Ishikawa (cell line): ENCODE data around the gene MPL.

Experiments used
- CEBPB ChIP-seq: IDR thresholded peaks from 2 replicates; pipeline ENCODE4 v1.6.1; 2012
- EGR1 ChIP-seq: IDR thresholded peaks from 2 replicates; pipeline ENCODE4 v1.6.1; 2012
- EP300 ChIP-seq: IDR thresholded peaks from 2 replicates; pipeline ENCODE4 v1.6.1; 2012; ENCODE audit warnings: borderline replicate concordance
- NFIC ChIP-seq: IDR thresholded peaks from 2 replicates; pipeline ENCODE4 v1.6.1; 2012
- TAF1 ChIP-seq: IDR thresholded peaks from 2 replicates; pipeline ENCODE4 v1.6.1; 2012; ENCODE audit warnings: low read depth, mild to moderate bottlenecking
- TCF12 ChIP-seq: IDR thresholded peaks from 2 replicates; pipeline ENCODE4 v1.6.1; 2012; ENCODE audit warnings: low read depth
- TEAD4 ChIP-seq: IDR thresholded peaks from 2 replicates; pipeline ENCODE4 v1.6.1; 2012
- TF ChIP-seq, protein P1 (sequence below): IDR thresholded peaks from 2 replicates; pipeline ENCODE4 v1.6.1; 2012
- TF ChIP-seq, protein P2 (sequence below): IDR thresholded peaks from 2 replicates; pipeline ENCODE4 v1.6.1; 2012; ENCODE audit warnings: low read depth, mild to moderate bottlenecking
- TF ChIP-seq, protein P3 (sequence below): IDR thresholded peaks from 2 replicates; pipeline ENCODE4 v1.6.1; 2012

DNA sequence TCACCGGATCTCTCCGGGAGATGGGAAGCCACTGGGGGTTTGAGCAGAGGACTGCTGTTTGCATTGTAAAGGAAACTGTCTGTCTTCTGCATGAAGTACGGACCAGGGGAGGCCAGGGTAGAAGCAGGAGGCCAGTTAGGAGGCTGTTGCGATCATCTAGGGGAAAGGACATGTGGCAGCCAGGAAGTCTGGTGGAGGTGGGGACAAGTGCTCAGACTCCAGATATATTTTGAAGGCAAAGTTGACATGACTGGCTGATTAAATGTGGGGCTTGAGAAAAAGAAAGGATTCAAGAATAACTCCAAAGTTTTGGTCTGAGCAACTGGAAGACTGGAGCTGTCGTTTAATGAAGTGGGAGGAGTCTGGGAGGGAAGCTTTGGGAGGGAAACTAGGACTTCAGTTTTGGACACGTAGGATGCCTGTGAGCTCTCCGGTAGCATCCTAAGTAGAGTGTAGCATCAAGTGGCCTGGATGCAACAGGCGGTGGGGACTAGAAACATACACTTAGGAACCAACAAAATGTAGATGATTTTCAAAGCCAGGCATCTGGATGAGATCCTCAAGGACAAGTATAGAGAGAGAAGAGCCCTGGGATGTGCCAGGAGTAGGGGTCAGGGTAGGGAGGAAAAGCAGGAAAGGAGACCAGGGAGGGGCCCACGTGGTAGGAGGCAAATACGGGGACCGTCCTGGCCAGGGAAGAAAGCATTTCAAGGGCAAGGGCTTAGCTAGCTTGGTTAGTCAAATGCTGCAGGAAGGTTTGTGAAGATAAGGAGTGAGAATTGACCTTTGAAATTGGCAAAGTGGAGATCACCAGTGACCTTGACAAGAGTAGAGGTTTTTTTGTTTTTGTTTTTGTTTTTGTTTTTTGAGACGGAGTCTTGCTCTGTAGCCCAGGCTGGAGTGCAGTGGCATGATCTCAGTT is 48.6 kb upstream of the MPL start:
- TF ChIP-seq, protein P1, sequence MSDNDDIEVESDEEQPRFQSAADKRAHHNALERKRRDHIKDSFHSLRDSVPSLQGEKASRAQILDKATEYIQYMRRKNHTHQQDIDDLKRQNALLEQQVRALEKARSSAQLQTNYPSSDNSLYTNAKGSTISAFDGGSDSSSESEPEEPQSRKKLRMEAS = no peak
- TF ChIP-seq EP300 = no peak
- TF ChIP-seq, protein P2, sequence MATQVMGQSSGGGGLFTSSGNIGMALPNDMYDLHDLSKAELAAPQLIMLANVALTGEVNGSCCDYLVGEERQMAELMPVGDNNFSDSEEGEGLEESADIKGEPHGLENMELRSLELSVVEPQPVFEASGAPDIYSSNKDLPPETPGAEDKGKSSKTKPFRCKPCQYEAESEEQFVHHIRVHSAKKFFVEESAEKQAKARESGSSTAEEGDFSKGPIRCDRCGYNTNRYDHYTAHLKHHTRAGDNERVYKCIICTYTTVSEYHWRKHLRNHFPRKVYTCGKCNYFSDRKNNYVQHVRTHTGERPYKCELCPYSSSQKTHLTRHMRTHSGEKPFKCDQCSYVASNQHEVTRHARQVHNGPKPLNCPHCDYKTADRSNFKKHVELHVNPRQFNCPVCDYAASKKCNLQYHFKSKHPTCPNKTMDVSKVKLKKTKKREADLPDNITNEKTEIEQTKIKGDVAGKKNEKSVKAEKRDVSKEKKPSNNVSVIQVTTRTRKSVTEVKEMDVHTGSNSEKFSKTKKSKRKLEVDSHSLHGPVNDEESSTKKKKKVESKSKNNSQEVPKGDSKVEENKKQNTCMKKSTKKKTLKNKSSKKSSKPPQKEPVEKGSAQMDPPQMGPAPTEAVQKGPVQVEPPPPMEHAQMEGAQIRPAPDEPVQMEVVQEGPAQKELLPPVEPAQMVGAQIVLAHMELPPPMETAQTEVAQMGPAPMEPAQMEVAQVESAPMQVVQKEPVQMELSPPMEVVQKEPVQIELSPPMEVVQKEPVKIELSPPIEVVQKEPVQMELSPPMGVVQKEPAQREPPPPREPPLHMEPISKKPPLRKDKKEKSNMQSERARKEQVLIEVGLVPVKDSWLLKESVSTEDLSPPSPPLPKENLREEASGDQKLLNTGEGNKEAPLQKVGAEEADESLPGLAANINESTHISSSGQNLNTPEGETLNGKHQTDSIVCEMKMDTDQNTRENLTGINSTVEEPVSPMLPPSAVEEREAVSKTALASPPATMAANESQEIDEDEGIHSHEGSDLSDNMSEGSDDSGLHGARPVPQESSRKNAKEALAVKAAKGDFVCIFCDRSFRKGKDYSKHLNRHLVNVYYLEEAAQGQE = no peak
- no peak for TF ChIP-seq TEAD4
- TF ChIP-seq TCF12 = no peak
- no peak for TF ChIP-seq TAF1
- TF ChIP-seq EGR1 = no peak
- no peak for TF ChIP-seq CEBPB
- TF ChIP-seq NFIC = no peak
- TF ChIP-seq, protein P3, sequence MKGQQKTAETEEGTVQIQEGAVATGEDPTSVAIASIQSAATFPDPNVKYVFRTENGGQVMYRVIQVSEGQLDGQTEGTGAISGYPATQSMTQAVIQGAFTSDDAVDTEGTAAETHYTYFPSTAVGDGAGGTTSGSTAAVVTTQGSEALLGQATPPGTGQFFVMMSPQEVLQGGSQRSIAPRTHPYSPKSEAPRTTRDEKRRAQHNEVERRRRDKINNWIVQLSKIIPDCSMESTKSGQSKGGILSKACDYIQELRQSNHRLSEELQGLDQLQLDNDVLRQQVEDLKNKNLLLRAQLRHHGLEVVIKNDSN = no peak
